ENCODE results near the gene CAPZB.

GRCh38 chr1:19515201-19515600 lies 29.9 kb upstream of the CAPZB start:
- no peak for TF ChIP-seq POLR2A (IDR thresholded peaks at IDR 0.05)
- TF ChIP-seq CTCF (IDR thresholded peaks at IDR 0.05 in 8 of 11, conservative IDR thresholded peaks at IDR 0.05 in 3 of 11): no peak
- TF ChIP-seq POLR2AphosphoS5 (IDR thresholded peaks at IDR 0.05): no peak

Measured in spleen (tissue), 7 donors.